Hematopoietic multipotent progenitor cell treated with erythropoietin and hydrocortisone succinate and interleukin-3 and kit ligand, for 6 days (in vitro differentiated cells): ENCODE measurements around the gene SLC26A4.

Source experiments
- DNase-seq: peaks from one replicate; pipeline ENCODE4 v3.0.0-alpha.2; 2015

The SLC26A4 gene

GRCh38 chr7:107661081-107661864 is 645 bp downstream of the SLC26A4 start:
- peak; percentile 65 for DNase-seq

GRCh38 chr7:107661865-107662379 is 1.3 kb downstream of the SLC26A4 start:
- no peak for DNase-seq

GRCh38 chr7:107663196-107663595 is 2.6 kb downstream of the SLC26A4 start:
- no peak for DNase-seq

GRCh38 chr7:107666790-107667189 is 6.2 kb downstream of the SLC26A4 start:
- DNase-seq = no peak

GRCh38 chr7:107667341-107667740 is 6.7 kb downstream of the SLC26A4 start:
- DNase-seq = no peak

- no peak for DNase-seq
Measured at GRCh38 chr7:107668296-107668695, 7.7 kb downstream of the SLC26A4 start.

GRCh38 chr7:107672183-107672582 is 11.6 kb downstream of the SLC26A4 start:
- DNase-seq = no peak

- DNase-seq = no peak
Measured at GRCh38 chr7:107676249-107676648, 15.6 kb downstream of the SLC26A4 start.

- no peak for DNase-seq
Measured at GRCh38 chr7:107678110-107678753, 17.6 kb downstream of the SLC26A4 start.

GRCh38 chr7:107680478-107680877 is 19.9 kb downstream of the SLC26A4 start:
- DNase-seq = no peak

- DNase-seq = no peak
Measured at GRCh38 chr7:107682886-107683285, 22.3 kb downstream of the SLC26A4 start.

- DNase-seq = no peak
Measured at GRCh38 chr7:107684287-107684686, 23.7 kb downstream of the SLC26A4 start.

- DNase-seq = no peak
Measured at GRCh38 chr7:107684947-107685463, 24.4 kb downstream of the SLC26A4 start.

GRCh38 chr7:107686816-107687387 is 26.3 kb downstream of the SLC26A4 start:
- no peak for DNase-seq

- no peak for DNase-seq
Measured at GRCh38 chr7:107687656-107688055, 27.0 kb downstream of the SLC26A4 start.

- no peak for DNase-seq
Measured at GRCh38 chr7:107689553-107689952, 28.9 kb downstream of the SLC26A4 start.

GRCh38 chr7:107690084-107690483 is 29.5 kb downstream of the SLC26A4 start:
- DNase-seq = no peak

GRCh38 chr7:107690611-107691010 is 30.0 kb downstream of the SLC26A4 start:
- peak; percentile 20 for DNase-seq

- no peak for DNase-seq
Measured at GRCh38 chr7:107691716-107692115, 31.1 kb downstream of the SLC26A4 start.

- no peak for DNase-seq
Measured at GRCh38 chr7:107692501-107692900, 31.9 kb downstream of the SLC26A4 start.

- DNase-seq = no peak
Measured at GRCh38 chr7:107693396-107693795, 32.8 kb downstream of the SLC26A4 start.

GRCh38 chr7:107694386-107694785 is 33.8 kb downstream of the SLC26A4 start:
- no peak for DNase-seq

GRCh38 chr7:107696330-107696946 is 35.8 kb downstream of the SLC26A4 start:
- no peak for DNase-seq
